H9 (cell line): ENCODE results near the gene BTBD19. TPM values are rescaled to one million over a fixed set of nuclear protein-coding genes. Genes with fewer than 3 reads are reported as not detected.

Experiments
- DNase-seq: peaks from one replicate; pipeline ENCODE4 v3.0.0-alpha.2; 2017
- H2AFZ ChIP-seq: one replicate; pipeline ENCODE4 v1.6.1; 2013; ENCODE audit warnings: mild to moderate bottlenecking, low read length, control low read depth, moderate library complexity
- H2AK5ac ChIP-seq: 2 replicates; pipeline ENCODE4 v1.6.1; 2013; ENCODE audit warnings: low read length, control low read depth, mixed read lengths; ENCODE audit not compliant: insufficient read length
- H2BK120ac ChIP-seq: one replicate; pipeline ENCODE4 v1.6.1; 2013; ENCODE audit warnings: low read depth, mild to moderate bottlenecking, low read length, control low read depth, inconsistent platforms; ENCODE audit not compliant: poor library complexity, severe bottlenecking
- H2BK12ac ChIP-seq: 2 replicates; pipeline ENCODE4 v1.6.1; 2013; ENCODE audit warnings: low read length, control low read depth, mixed read lengths, low read depth; ENCODE audit not compliant: insufficient read length
- H2BK15ac ChIP-seq: 2 replicates; pipeline ENCODE4 v1.6.1; 2013; ENCODE audit warnings: low read depth, low read length, control low read depth
- H2BK20ac ChIP-seq: one replicate; pipeline ENCODE4 v1.6.1; 2013; ENCODE audit warnings: low read depth, mild to moderate bottlenecking, low read length, control low read depth, inconsistent platforms; ENCODE audit not compliant: poor library complexity, severe bottlenecking
- H2BK5ac ChIP-seq: 2 replicates; pipeline ENCODE4 v1.6.1; 2013; ENCODE audit warnings: low read length, control low read depth, mixed read lengths; ENCODE audit not compliant: insufficient read length
- H3K14ac ChIP-seq: 2 replicates; pipeline ENCODE4 v1.6.1; 2013; ENCODE audit warnings: low read length, control low read depth; ENCODE audit not compliant: insufficient read depth
- H3K18ac ChIP-seq: 2 replicates; pipeline ENCODE4 v1.6.1; 2013; ENCODE audit warnings: low read depth, mild to moderate bottlenecking, mixed read lengths, low read length, control low read depth; ENCODE audit not compliant: insufficient read length
- H3K23ac ChIP-seq: 2 replicates; pipeline ENCODE4 v1.6.1; 2013; ENCODE audit warnings: low read length, control low read depth, mixed read lengths, low read depth; ENCODE audit not compliant: insufficient read length
- H3K23me2 ChIP-seq: 2 replicates; pipeline ENCODE4 v1.6.1; 2013; ENCODE audit warnings: low read depth, mild to moderate bottlenecking, mixed read lengths, low read length, control low read depth; ENCODE audit not compliant: insufficient read length, poor library complexity, severe bottlenecking
- H3K27ac ChIP-seq: 2 replicates; pipeline ENCODE4 v1.5.1; 2013; ENCODE audit warnings: low read length, control low read depth, mixed read lengths, low read depth; ENCODE audit not compliant: insufficient read length
- H3K27me3 ChIP-seq: 2 replicates; pipeline ENCODE4 v1.6.1; 2013; ENCODE audit warnings: low read length, control low read depth, inconsistent platforms; ENCODE audit not compliant: insufficient read depth
- H3K4ac ChIP-seq: 2 replicates; pipeline ENCODE4 v1.6.1; 2013; ENCODE audit warnings: low read depth, mild to moderate bottlenecking, control low read depth, inconsistent platforms, low read length, moderate library complexity
- H3K4me1 ChIP-seq: 2 replicates; pipeline ENCODE4 v1.6.1; 2013; ENCODE audit warnings: low read length, control low read depth, inconsistent platforms; ENCODE audit not compliant: insufficient read depth
- H3K4me2 ChIP-seq: 2 replicates; pipeline ENCODE4 v1.6.1; 2013; ENCODE audit warnings: low read length, control low read depth, mixed read lengths; ENCODE audit not compliant: insufficient read length, insufficient read depth
- H3K56ac ChIP-seq: 2 replicates; pipeline ENCODE4 v1.6.1; 2013; ENCODE audit warnings: low read depth, mild to moderate bottlenecking, mixed read lengths, low read length, control low read depth; ENCODE audit not compliant: insufficient read length
- H3K79me1 ChIP-seq: 2 replicates; pipeline ENCODE4 v1.6.1; 2013; ENCODE audit warnings: low read depth, mild to moderate bottlenecking, moderate library complexity, low read length, control low read depth, inconsistent platforms; ENCODE audit not compliant: insufficient read depth, poor library complexity, severe bottlenecking
- H3K79me2 ChIP-seq: 2 replicates; pipeline ENCODE4 v1.6.1; 2013; ENCODE audit warnings: low read length, control low read depth, inconsistent platforms; ENCODE audit not compliant: insufficient read depth
- H3K9ac ChIP-seq: 2 replicates; pipeline ENCODE4 v1.6.1; 2013; ENCODE audit warnings: low read length, control low read depth, mixed read lengths; ENCODE audit not compliant: insufficient read length; ENCODE audit errors: extremely low read depth
- H3K9me3 ChIP-seq: one replicate; pipeline ENCODE4 v1.6.1; 2013; ENCODE audit warnings: low read depth, low read length, inconsistent platforms; ENCODE audit not compliant: control insufficient read depth
- H3T11ph ChIP-seq: one replicate; pipeline ENCODE4 v1.6.1; 2013; ENCODE audit warnings: mild to moderate bottlenecking, low read length, control low read depth, inconsistent platforms
- H4K20me1 ChIP-seq: one replicate; pipeline ENCODE4 v1.6.1; 2013; ENCODE audit not compliant: control insufficient read depth, insufficient read length, insufficient read depth
- H4K5ac ChIP-seq: 2 replicates; pipeline ENCODE4 v1.6.1; 2013; ENCODE audit warnings: low read depth, mild to moderate bottlenecking, mixed read lengths, low read length, control low read depth; ENCODE audit not compliant: insufficient read length
- H4K8ac ChIP-seq: replicated peaks from 2 replicates; pipeline ENCODE4 v1.6.1; 2013; ENCODE audit warnings: low read length, control low read depth, mixed read lengths, low read depth; ENCODE audit not compliant: insufficient read length
- H4K91ac ChIP-seq: 2 replicates; pipeline ENCODE4 v1.6.1; 2013; ENCODE audit warnings: low read depth, mild to moderate bottlenecking, moderate library complexity, mixed read lengths, low read length, control low read depth; ENCODE audit not compliant: insufficient read length
- H3K27ac Mint-ChIP-seq, 3 experiments: 2 replicates in 2 of 3; 3 replicates in 1 of 3; pipeline ENCODE4 v1.8.0; 2020 to 2021; ENCODE audit warnings: mixed read lengths in 3 of 3, mild to moderate bottlenecking in 1 of 3, moderate library complexity in 1 of 3
- H3K27me3 Mint-ChIP-seq: 2 replicates; pipeline ENCODE4 v1.8.0; 2021; ENCODE audit warnings: low read depth, mild to moderate bottlenecking, moderate library complexity, mixed read lengths
- H3K36me3 Mint-ChIP-seq, 3 experiments: 2 replicates in 2 of 3; 3 replicates in 1 of 3; pipeline ENCODE4 v1.8.0; 2020 to 2021; ENCODE audit warnings: low read depth in 3 of 3, mixed read lengths in 3 of 3; ENCODE audit not compliant: insufficient read depth in 1 of 3
- H3K4me1 Mint-ChIP-seq, 2 experiments: 2 replicates each; pipeline ENCODE4 v1.8.0; 2020; ENCODE audit warnings: mixed read lengths in 2 of 2
- H3K4me3 Mint-ChIP-seq, 2 experiments: 2 replicates in 1 of 2; 3 replicates in 1 of 2; pipeline ENCODE4 v1.8.0; 2020 to 2021; ENCODE audit warnings: mild to moderate bottlenecking in 2 of 2, mixed read lengths in 2 of 2, moderate library complexity in 1 of 2
- H3K9me3 Mint-ChIP-seq, 2 experiments: 2 replicates in 1 of 2; 3 replicates in 1 of 2; pipeline ENCODE4 v1.8.0; 2020; ENCODE audit warnings: mild to moderate bottlenecking in 2 of 2, mixed read lengths in 2 of 2, moderate library complexity in 1 of 2
- CTCF ChIP-seq: fragments of 200-600 bp; sonication (generic); conservative IDR thresholded peaks from 3 replicates; pipeline ENCODE4 v1.8.0; 2021; ENCODE audit warnings: antibody characterized with exemption, mild to moderate bottlenecking
- WGBS: extraction: QIAGEN DNeasy Blood & Tissue Kit; methylation state at CpG from one replicate; pipeline ENCODE4 v1.1.7; 2013; ENCODE audit warnings: missing lambda C conversion rate, low lambda C conversion rate, mixed read lengths; ENCODE audit not compliant: insufficient read length; ENCODE audit errors: extremely low coverage; 5-methylcytosine and 5-hydroxymethylcytosine counted together
- total RNA-seq: library from RNA; stranded (reverse); gene quantifications from 2 replicates; pipeline ENCODE4 v1.2.1, GENCODE V29; 2021

BTBD19 gene
- total RNA-seq, 1 experiment from 2014 or later, result 1.9 TPM

- Histone ChIP-seq H4K8ac (no peak overlapping the region), H3K56ac (no peak overlapping the region), H3K14ac (no peak overlapping the region), H3K9me3 (no peaks in the 10 kb centered on the region), H3K23me2 (peaks cover 9% of the 10 kb centered on the region), H3K4me2 (peak overlapping the region; percentile 59), H3K79me2 (no peaks in the 10 kb centered on the region), H2BK15ac (no peak overlapping the region), H3K4ac (no peak overlapping the region), H3K18ac (no peak overlapping the region), H2BK20ac (no peak overlapping the region), H4K91ac (no peak overlapping the region), H3K4me1 (no peaks in the 10 kb centered on the region), H4K5ac (no peak overlapping the region), H3K27ac (no peak overlapping the region), H2BK12ac (no peak overlapping the region), H3K23ac (no peak overlapping the region), H3T11ph (no peak overlapping the region), H3K9ac (no peak overlapping the region), H2BK120ac (no peak overlapping the region), H4K20me1 (no peaks in the 10 kb centered on the region), H3K79me1 (no peaks in the 10 kb centered on the region), H2BK5ac (no peak overlapping the region), H3K27me3 (no peaks in the 10 kb centered on the region), H2AK5ac (no peak overlapping the region), H2AFZ (no peak overlapping the region)
- Mint-ChIP-seq H3K4me1 (peaks cover 25 to 34% of the 10 kb centered on the region in 2 experiments), H3K36me3 (peaks cover 0 to 24% (median 9%) of the 10 kb centered on the region in 3 experiments), H3K9me3 (no peaks in the 10 kb centered on the region; a peak in 1 of 5 replicates), H3K4me3 (peak overlapping the region; percentile 48 to 62; a peak in 3 of 5 replicates), H3K27ac (no peak overlapping the region), H3K27me3 (peaks cover 12% of the 10 kb centered on the region)
- DNase-seq, result no peak
- no CpG with 5 or more reads among the region's 6 CpGs for WGBS
- 0 out of 3 replicates have a peak, but pooled peaks have one; percentile 16 for TF ChIP-seq CTCF
These were observed 23.3 kb upstream of the BTBD19 start for GRCh38 chr1:44785029-44785380.
